CD4-positive, alpha-beta T cell (primary cell): ENCODE data around the gene EPB41L4B. TPM values are rescaled to one million over a fixed set of nuclear protein-coding genes. Genes with fewer than 3 reads are reported as not detected.

Experiments
- ATAC-seq: fragments of 200-7000 bp; cut with Tn5 transposase; one replicate; pipeline ENCODE4 v1.10.0; 2022; ENCODE audit warnings: mild to moderate bottlenecking; ENCODE audit not compliant: poor library complexity
- CTCF ChIA-PET: fragments of 350-600 bp; sonication (Branson Sonifier 250); formaldehyde crosslinking; loops from one replicate; lab custom pipeline; 2021; ENCODE audit warnings: antibody characterized with exemption, inconsistent platforms; lab: Charles Lee
- POLR2A ChIA-PET: fragments of 350-600 bp; sonication (Branson Sonifier 250); formaldehyde crosslinking; loops from one replicate; lab custom pipeline; 2021; ENCODE audit warnings: antibody characterized with exemption, inconsistent platforms; lab: Charles Lee
- DNase-seq, 14 experiments: peaks; one replicate each; pipeline ENCODE4 v3.0.0-alpha.2; 2013 to 2020; ENCODE audit warnings: mixed read lengths in 2 of 14
- H3K27ac ChIP-seq, 2 donors: one replicate each; pipeline versions ENCODE4 v1.5.1 to v1.7.0; 2013; ENCODE audit warnings: low read length in 2 of 2, low read depth in 1 of 2, mild to moderate bottlenecking in 1 of 2
- H3K27me3 ChIP-seq, 2 experiments: 1 replicate in 1 of 2; 2 replicates in 1 of 2; pipeline versions ENCODE4 v1.6.1 to v1.7.0; 2013; ENCODE audit warnings: low read length in 2 of 2, control low read depth in 1 of 2, mild to moderate bottlenecking in 1 of 2, moderate library complexity in 1 of 2; ENCODE audit not compliant: insufficient read depth in 2 of 2, control insufficient read depth in 1 of 2
- H3K36me3 ChIP-seq: one replicate; pipeline ENCODE4 v1.6.1; 2013; ENCODE audit warnings: low read length, control low read depth; ENCODE audit not compliant: insufficient read depth
- H3K4me1 ChIP-seq: one replicate; pipeline ENCODE4 v1.6.1; 2013; ENCODE audit warnings: low read length, control low read depth; ENCODE audit not compliant: insufficient read depth
- H3K4me3 ChIP-seq: one replicate; pipeline ENCODE4 v1.5.1; 2013; ENCODE audit warnings: mild to moderate bottlenecking, low read length, moderate library complexity
- H3K9me3 ChIP-seq, 2 experiments: 1 replicate in 1 of 2; 2 replicates in 1 of 2; pipeline versions ENCODE4 v1.6.1 to v1.7.0; 2013; ENCODE audit warnings: low read length in 2 of 2, mild to moderate bottlenecking in 2 of 2, control low read depth in 1 of 2, moderate library complexity in 1 of 2; ENCODE audit not compliant: control insufficient read depth in 1 of 2, insufficient read depth in 1 of 2
- H3K27ac Mint-ChIP-seq: one replicate; pipeline ENCODE4 v1.8.0; 2020; ENCODE audit warnings: mixed read lengths
- H3K27me3 Mint-ChIP-seq: one replicate; pipeline ENCODE4 v1.8.0; 2021; ENCODE audit warnings: mixed read lengths
- H3K36me3 Mint-ChIP-seq: one replicate; pipeline ENCODE4 v1.8.0; 2021; ENCODE audit warnings: low read depth, mixed read lengths
- H3K4me1 Mint-ChIP-seq: one replicate; pipeline ENCODE4 v1.8.0; 2021; ENCODE audit warnings: low read depth, mixed read lengths
- H3K4me3 Mint-ChIP-seq: one replicate; pipeline ENCODE4 v1.8.0; 2020; ENCODE audit warnings: mild to moderate bottlenecking, mixed read lengths
- H3K9me3 Mint-ChIP-seq: one replicate; pipeline ENCODE4 v1.8.0; 2020; ENCODE audit warnings: mixed read lengths
- CTCF ChIP-seq: fragments of 200-600 bp; IDR thresholded peaks from one replicate; pipeline ENCODE4 v1.8.0; 2022; ENCODE audit warnings: antibody characterized with exemption, mild to moderate bottlenecking
- intact Hi-C, 2 experiments: fragments of 100-400 bp; cut with DNase I in 1 of 2; cut with micrococcal nuclease in 1 of 2; formaldehyde crosslinking; loops; one replicate each; pipeline versions ENCODE4 v1.15.1 to v1.9.0; 2023 to 2025; cut with DNase I, micrococcal nuclease
- total RNA-seq, 174 experiments: library from RNA in 2 of 174; stranded (reverse) in 2 of 174; gene quantifications; one replicate each; pipeline ENCODE4 v1.2.3 and lab custom pipeline; 2021 to 2026

EPB41L4B gene
- total RNA-seq, 2 experiments from 2014 or later: not detected

- Histone ChIP-seq H3K36me3 (no peaks in the 10 kb centered on the region), H3K4me3 (no peak overlapping the region), H3K4me1 (no peaks in the 10 kb centered on the region), H3K27ac (no peak overlapping the region), H3K27me3 (peaks cover 5 to 8% of the 10 kb centered on the region in 2 experiments), H3K9me3 (no peaks in the 10 kb centered on the region)
- intact Hi-C loops: loop anchor here in 1 of 2 experiments (2.0 to 5.0 kb wide), 2 partner anchors 227 to 975 kb away; no protein-coding TSS in a partner anchor
- Mint-ChIP-seq H3K4me1 (no peaks in the 10 kb centered on the region), H3K36me3 (no peaks in the 10 kb centered on the region), H3K27ac (no peak overlapping the region), H3K9me3 (no peaks in the 10 kb centered on the region), H3K4me3 (no peak overlapping the region), H3K27me3 (peaks cover 51% of the 10 kb centered on the region)
- ChIA-PET POLR2A (no interaction called here), CTCF (no interaction called here)
- DNase-seq (no peak), ATAC-seq (no peak)
- no peak for TF ChIP-seq CTCF
Measured at GRCh38 chr9:109242014-109242413, 78.8 kb downstream of the EPB41L4B start.

GRCh38 chr9:109241207-109241606 is 79.7 kb downstream of the EPB41L4B start:
- Histone ChIP-seq H3K4me3 (no peak overlapping the region), H3K9me3 (no peaks in the 10 kb centered on the region), H3K27me3 (peaks cover 5 to 8% of the 10 kb centered on the region in 2 experiments), H3K4me1 (no peaks in the 10 kb centered on the region), H3K27ac (no peak overlapping the region), H3K36me3 (no peaks in the 10 kb centered on the region)
- H3K9me3 Mint-ChIP-seq: no peaks in the 10 kb centered on the region
- no peaks in the 10 kb centered on the region for H3K36me3 Mint-ChIP-seq
- POLR2A ChIA-PET: no interaction called here
- no peak for DNase-seq
- intact Hi-C loops: loop anchor here in 1 of 2 experiments (2.0 to 5.0 kb wide), 2 partner anchors 80 to 976 kb away; partner anchors contain the start of gene EPB41L4B
- H3K4me1 Mint-ChIP-seq: no peaks in the 10 kb centered on the region
- H3K4me3 Mint-ChIP-seq: no peak overlapping the region
- no peak overlapping the region for H3K27ac Mint-ChIP-seq
- no peak for TF ChIP-seq CTCF
- CTCF ChIA-PET: no interaction called here
- peaks cover 51% of the 10 kb centered on the region for H3K27me3 Mint-ChIP-seq
- no peak for ATAC-seq

DNA sequence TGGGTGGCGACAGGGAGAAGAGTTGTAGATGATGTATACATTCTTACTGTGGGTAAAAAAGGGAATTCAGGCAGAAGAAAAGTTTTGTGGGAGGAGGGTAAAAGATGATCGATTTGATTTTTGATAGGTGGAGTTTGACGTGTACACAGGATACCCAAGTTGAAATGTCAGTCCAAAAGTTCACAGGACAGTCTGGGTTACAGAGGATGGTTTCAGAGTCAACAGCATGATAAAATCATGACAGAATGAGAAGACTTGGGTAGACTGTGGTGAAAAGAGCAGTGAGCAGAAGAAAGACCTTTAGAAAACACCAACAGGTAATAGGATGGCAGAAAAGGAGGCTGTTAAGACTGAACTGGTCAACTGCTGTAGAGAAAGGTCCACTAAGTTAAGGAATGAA is 81.6 kb downstream of the EPB41L4B start:
- Mint-ChIP-seq H3K4me3 (no peak overlapping the region), H3K9me3 (no peaks in the 10 kb centered on the region), H3K27ac (no peak overlapping the region), H3K27me3 (peaks cover 46% of the 10 kb centered on the region), H3K4me1 (no peaks in the 10 kb centered on the region), H3K36me3 (no peaks in the 10 kb centered on the region)
- peaks cover 0 to 8% of the 10 kb centered on the region in 2 experiments for H3K27me3 ChIP-seq
- CTCF ChIA-PET: no interaction called here
- ATAC-seq (no peak), DNase-seq (no peak)
- TF ChIP-seq CTCF: no peak
- POLR2A ChIA-PET: no interaction called here
- H3K27ac ChIP-seq: no peak overlapping the region
- H3K4me1 ChIP-seq: no peaks in the 10 kb centered on the region
- intact Hi-C loops: no loop called here
- H3K36me3 ChIP-seq: no peaks in the 10 kb centered on the region
- H3K4me3 ChIP-seq: no peak overlapping the region
- no peaks in the 10 kb centered on the region for H3K9me3 ChIP-seq
